A673 (cell line): ENCODE data around the gene GPBP1L1. TPM values are rescaled to one million over a fixed set of nuclear protein-coding genes. Genes with fewer than 3 reads are reported as not detected.

Experiments used
- BruUV-seq: library from RNA; stranded (reverse); fragments of 400-500 nt; replicated peaks from 2 replicates; lab custom pipeline; 2021; lab: Mats Ljungman, UMichigan
- CTCF ChIA-PET: fragments of 300-600 bp; sonication (Branson Sonifier 250); formaldehyde crosslinking; loops from one replicate; lab custom pipeline; 2022; ENCODE audit warnings: antibody characterized with exemption; lab: Charles Lee
- POLR2A ChIA-PET: fragments of 300-600 bp; sonication (Branson Sonifier 250); formaldehyde crosslinking; loops from one replicate; lab custom pipeline; 2022; ENCODE audit warnings: antibody characterized with exemption; ENCODE audit not compliant: low non-redundant PET; lab: Charles Lee
- DNase-seq: peaks from one replicate; pipeline ENCODE4 v3.0.0-alpha.2; 2015; ENCODE audit warnings: low spot score
- H3K27ac ChIP-seq: fragments of 200-600 bp; sonication (generic); 2 replicates; pipeline ENCODE4 v1.5.1; 2016; ENCODE audit warnings: mixed run types, low read depth, mild to moderate bottlenecking, mixed read lengths, antibody characterized with exemption, low read length; ENCODE audit not compliant: poor library complexity, severe bottlenecking
- H3K27me3 ChIP-seq: fragments of 200-600 bp; sonication (generic); replicated peaks from 2 replicates; pipeline ENCODE4 v1.6.1; 2017; ENCODE audit warnings: mixed run types, low read depth, mild to moderate bottlenecking, mixed read lengths, antibody characterized with exemption, low read length; ENCODE audit not compliant: insufficient read depth, poor library complexity
- H3K36me3 ChIP-seq: fragments of 200-600 bp; sonication (generic); 2 replicates; pipeline ENCODE4 v1.6.1; 2016; ENCODE audit warnings: mixed run types, mild to moderate bottlenecking, mixed read lengths, antibody characterized with exemption, low read length; ENCODE audit not compliant: insufficient read depth, poor library complexity, severe bottlenecking
- H3K4me1 ChIP-seq: fragments of 200-600 bp; sonication (generic); 2 replicates; pipeline ENCODE4 v1.6.1; 2017; ENCODE audit warnings: mixed run types, mild to moderate bottlenecking, mixed read lengths, antibody characterized with exemption, low read length; ENCODE audit not compliant: insufficient read depth, poor library complexity, severe bottlenecking
- H3K4me3 ChIP-seq: fragments of 200-600 bp; sonication (generic); 2 replicates; pipeline ENCODE4 v1.5.1; 2016; ENCODE audit warnings: low read depth, mixed run types, mild to moderate bottlenecking, mixed read lengths, low read length; ENCODE audit not compliant: poor library complexity, severe bottlenecking
- H3K9me3 ChIP-seq: fragments of 200-600 bp; sonication (generic); 2 replicates; pipeline ENCODE4 v1.6.1; 2016; ENCODE audit warnings: mixed run types, low read depth, mild to moderate bottlenecking, mixed read lengths, antibody characterized with exemption, low read length; ENCODE audit not compliant: poor library complexity, severe bottlenecking
- CTCF ChIP-seq: fragments of 300-800, 200-600 bp; sonication (generic); conservative IDR thresholded peaks from 2 replicates; pipeline ENCODE4 v1.5.1; 2017; ENCODE audit warnings: low read depth, mild to moderate bottlenecking, antibody characterized with exemption, low read length, moderate library complexity, mixed read lengths
- EZH2 ChIP-seq: fragments of 200-600 bp; sonication (generic); IDR thresholded peaks from 2 replicates; pipeline ENCODE4 v1.6.1; 2017; ENCODE audit warnings: borderline replicate concordance, low read depth, mild to moderate bottlenecking, mixed read lengths, antibody characterized with exemption, low read length; ENCODE audit not compliant: poor library complexity, severe bottlenecking
- intact Hi-C: fragments of 100-400 bp; cut with micrococcal nuclease; formaldehyde crosslinking; loops from one replicate; pipeline ENCODE4 v1.10.0; 2022; ENCODE audit not compliant: unreplicated experiment
- total RNA-seq: library from RNA; stranded (reverse); gene quantifications from 2 replicates; pipeline ENCODE4 v1.2.3, GENCODE V29; 2021

Gene GPBP1L1
- total RNA-seq, 1 experiment from 2014 or later = 99.0 TPM

DNA sequence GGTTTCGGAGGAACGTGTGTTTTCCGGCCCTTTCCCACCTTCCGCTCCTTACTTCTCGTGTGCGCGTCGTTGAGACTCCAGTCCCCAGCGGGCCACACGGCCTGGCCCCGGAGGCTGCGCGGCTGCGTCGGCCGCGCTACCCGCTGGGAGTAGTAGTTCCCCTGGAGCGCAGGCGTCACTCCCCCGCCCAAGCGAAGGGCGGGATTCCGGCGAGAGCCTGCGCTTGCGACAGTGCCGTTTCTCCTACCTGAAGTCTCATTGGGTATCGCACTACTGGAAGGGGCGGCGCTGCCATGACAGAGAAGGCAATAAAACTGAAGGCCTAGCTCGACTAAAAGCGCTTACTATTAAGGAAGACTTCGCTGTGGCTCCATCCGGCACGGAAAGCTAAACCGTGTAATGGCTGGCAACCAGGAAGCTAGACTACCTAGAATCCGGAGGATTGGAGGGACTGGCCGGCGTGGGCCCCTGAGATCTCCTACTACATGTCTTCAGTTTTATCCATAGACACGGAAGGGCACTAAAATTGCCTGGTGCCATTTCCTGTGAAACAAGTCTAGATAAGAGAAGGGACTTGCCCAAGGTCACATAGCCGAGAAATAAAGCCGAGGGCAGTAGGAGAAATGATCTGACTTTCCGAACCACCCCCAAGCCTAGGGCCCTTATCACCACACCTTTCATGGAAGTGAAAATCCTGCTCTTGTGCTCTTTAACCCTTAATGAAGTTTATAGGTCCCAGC, 851 bp upstream of the GPBP1L1 start:
- TF ChIP-seq EZH2 = no peak
- TF ChIP-seq CTCF = no peak
- ChIA-PET CTCF (no interaction called here), POLR2A (no interaction called here)
- Histone ChIP-seq H3K4me3 (peak overlapping the region; percentile 65), H3K9me3 (no peaks in the 10 kb centered on the region), H3K27ac (peak overlapping the region; percentile 92), H3K36me3 (peaks cover 10% of the 10 kb centered on the region), H3K4me1 (peaks cover 21% of the 10 kb centered on the region), H3K27me3 (no peaks in the 10 kb centered on the region)
- DNase-seq = peak; percentile 99
- no TSS peak for BruUV-seq
- intact Hi-C loops = no loop called here

- DNase-seq = peak; percentile 37
- Histone ChIP-seq H3K9me3 (no peaks in the 10 kb centered on the region), H3K36me3 (peaks cover 10% of the 10 kb centered on the region), H3K4me3 (peak overlapping the region; percentile 65), H3K4me1 (peaks cover 32% of the 10 kb centered on the region), H3K27me3 (no peaks in the 10 kb centered on the region), H3K27ac (peak overlapping the region; percentile 92)
- intact Hi-C loops = no loop called here
- ChIA-PET CTCF (interaction anchor here (0.6 to 1.0 kb wide), 2 partner anchors 9 to 57 kb away, joined by 3 to 7 read pairs; no protein-coding TSS in a partner anchor), POLR2A (interaction anchor here (0.6 to 1.1 kb wide), 3 partner anchors 164 to 524 kb away, joined by 3 to 14 read pairs (median 5); partner anchors contain the start of gene PRDX1)
- no peak for TF ChIP-seq EZH2
- no peak for TF ChIP-seq CTCF
- no TSS peak for BruUV-seq
Observed at GRCh38 chr1:45686015-45686287, 382 bp downstream of the GPBP1L1 start.

DNA sequence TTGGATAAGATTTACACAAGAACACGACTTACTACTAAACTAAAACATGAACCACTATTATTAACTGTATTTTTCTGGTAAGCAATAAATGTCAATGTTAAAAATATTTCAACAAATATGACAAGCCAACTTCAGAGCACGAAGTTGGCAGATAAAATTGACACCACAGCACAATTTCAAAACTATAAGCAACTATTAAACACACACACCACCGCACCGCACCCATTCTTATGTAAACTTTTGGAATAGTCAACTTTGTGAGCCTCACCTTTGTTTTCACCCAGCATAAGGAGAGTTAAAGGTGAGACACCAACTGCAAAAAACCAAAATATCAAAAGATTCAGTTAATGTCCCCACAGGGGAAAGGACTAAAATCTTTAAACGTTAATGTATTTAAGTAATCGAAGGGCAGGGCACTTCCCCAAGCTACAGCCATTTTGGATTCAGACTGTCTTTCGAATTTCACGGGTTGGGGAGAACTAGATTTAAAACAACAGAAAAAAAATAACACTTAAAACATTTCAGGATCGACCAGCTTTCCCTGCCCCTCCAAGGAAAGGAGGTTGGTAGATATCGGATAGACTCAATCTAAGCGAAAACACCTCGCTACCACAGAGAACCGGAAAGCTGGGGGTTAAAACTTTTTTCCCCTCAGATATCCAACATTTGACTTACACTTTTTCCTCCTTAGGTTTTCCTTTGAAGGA, 872 bp downstream of the GPBP1L1 start:
- H3K27me3 ChIP-seq = no peaks in the 10 kb centered on the region
- ChIA-PET POLR2A (interaction anchor here (0.6 to 1.1 kb wide), 2 partner anchors 164 to 524 kb away, joined by 3 to 5 read pairs; partner anchors contain the start of gene PRDX1), CTCF (interaction anchor here (0.6 kb wide), 1 partner anchor 58 kb away, joined by 7 read pairs; no protein-coding TSS in a partner anchor)
- intact Hi-C loops = no loop called here
- H3K4me1 ChIP-seq = peaks cover 36% of the 10 kb centered on the region
- no peaks in the 10 kb centered on the region for H3K9me3 ChIP-seq
- H3K36me3 ChIP-seq = peaks cover 8% of the 10 kb centered on the region
- no peak for TF ChIP-seq EZH2
- no peak for TF ChIP-seq CTCF
- no TSS peak for BruUV-seq
- peak; percentile 25 for DNase-seq
- peak overlapping the region; percentile 92 for H3K27ac ChIP-seq
- peak overlapping the region; percentile 65 for H3K4me3 ChIP-seq
